HG03045 (cell line): ENCODE measurements around the gene EFNA3.
A peak's percentile ranks its signal among the peaks of the same experiment; 100 is the strongest.

Source experiments
- ATAC-seq: cut with Tn5 transposase; IDR thresholded peaks from one replicate; pipeline ENCODE4 v1.9.1; 2021; ENCODE audit warnings: mild to moderate bottlenecking, moderate library complexity; ENCODE audit not compliant: unreplicated experiment

The EFNA3 gene

DNA sequence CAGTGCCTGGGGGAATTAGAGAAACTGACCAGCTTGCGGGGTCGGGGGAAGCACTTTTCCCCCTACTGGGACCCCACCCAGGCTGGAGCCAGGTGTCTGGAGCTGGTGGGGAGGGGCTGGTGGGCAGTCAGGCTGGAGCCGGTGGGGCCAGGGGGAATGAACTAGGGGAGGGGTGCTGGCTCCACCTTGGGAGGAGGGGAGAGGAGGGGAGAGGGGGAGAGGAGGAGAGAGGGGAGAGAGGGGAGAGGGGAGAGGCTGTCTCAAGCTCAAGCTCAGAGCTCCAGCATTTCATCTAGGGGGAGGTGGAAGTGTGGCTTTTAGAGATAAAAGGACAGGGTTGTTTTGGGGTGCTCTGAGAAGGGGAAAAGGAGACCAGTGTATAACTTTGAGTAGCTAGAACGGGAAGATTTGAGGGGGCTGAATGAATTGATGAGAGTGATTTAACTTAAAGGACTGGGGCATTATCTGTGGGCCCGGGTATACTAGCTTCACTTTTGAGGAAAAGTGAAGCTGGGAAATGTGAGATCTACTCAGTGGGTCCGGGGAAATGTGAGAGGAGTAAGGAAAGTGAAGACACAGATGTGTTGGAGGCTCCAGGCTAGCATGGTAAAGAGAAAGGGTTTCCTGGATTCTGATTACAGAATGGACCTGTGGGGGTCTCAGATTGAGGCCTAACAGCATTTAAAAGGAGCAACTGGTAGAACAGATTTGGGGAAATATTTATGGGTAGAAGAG lies 51.8 kb downstream of the EFNA3 start:
- ATAC-seq, result no peak

DNA sequence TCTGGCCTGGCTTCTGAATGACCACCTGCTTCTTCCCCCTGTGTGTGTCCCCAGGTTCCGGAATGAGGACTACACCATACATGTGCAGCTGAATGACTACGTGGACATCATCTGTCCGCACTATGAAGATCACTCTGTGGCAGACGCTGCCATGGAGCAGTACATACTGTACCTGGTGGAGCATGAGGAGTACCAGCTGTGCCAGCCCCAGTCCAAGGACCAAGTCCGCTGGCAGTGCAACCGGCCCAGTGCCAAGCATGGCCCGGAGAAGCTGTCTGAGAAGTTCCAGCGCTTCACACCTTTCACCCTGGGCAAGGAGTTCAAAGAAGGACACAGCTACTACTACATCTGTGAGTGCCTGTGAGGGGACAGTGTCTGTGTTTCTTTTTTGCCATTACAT lies 52.6 kb downstream of the EFNA3 start:
- ATAC-seq, result no peak

DNA sequence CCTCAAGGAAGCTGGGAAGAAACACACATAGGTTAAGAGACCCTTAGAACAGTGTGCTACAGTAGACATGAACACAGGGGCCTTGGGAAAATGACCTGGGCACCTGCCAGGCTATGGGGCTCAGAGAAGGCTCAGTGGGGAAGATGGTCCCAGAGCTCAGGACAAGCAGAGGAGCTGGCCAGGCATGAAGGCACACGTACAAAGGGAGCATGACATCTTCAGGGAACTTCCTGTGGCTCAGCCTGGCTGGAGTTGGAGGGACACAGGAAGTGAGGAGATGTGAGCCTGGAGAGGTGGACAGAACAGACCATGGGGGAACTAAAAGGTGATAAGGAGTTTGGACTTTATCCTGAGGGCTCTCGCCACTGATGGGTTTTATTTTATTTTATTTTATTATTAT lies 53.2 kb downstream of the EFNA3 start:
- ATAC-seq, result no peak

DNA sequence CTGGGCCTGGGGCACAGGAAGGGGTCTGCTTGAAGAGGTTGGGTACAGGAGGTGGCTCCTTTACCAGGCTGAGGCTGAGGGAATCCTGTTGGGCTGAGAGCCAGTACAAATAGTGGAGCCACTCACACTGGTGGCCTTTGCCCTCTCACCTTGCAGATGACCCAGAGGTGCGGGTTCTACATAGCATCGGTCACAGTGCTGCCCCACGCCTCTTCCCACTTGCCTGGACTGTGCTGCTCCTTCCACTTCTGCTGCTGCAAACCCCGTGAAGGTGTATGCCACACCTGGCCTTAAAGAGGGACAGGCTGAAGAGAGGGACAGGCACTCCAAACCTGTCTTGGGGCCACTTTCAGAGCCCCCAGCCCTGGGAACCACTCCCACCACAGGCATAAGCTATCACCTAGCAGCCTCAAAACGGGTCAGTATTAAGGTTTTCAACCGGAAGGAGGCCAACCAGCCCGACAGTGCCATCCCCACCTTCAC lies 55.2 kb downstream of the EFNA3 start:
- no peak for ATAC-seq

DNA sequence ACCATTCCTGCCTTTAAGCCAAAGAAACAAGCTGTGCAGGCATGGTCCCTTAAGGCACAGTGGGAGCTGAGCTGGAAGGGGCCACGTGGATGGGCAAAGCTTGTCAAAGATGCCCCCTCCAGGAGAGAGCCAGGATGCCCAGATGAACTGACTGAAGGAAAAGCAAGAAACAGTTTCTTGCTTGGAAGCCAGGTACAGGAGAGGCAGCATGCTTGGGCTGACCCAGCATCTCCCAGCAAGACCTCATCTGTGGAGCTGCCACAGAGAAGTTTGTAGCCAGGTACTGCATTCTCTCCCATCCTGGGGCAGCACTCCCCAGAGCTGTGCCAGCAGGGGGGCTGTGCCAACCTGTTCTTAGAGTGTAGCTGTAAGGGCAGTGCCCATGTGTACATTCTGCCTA lies 55.7 kb downstream of the EFNA3 start:
- ATAC-seq, result no peak

DNA sequence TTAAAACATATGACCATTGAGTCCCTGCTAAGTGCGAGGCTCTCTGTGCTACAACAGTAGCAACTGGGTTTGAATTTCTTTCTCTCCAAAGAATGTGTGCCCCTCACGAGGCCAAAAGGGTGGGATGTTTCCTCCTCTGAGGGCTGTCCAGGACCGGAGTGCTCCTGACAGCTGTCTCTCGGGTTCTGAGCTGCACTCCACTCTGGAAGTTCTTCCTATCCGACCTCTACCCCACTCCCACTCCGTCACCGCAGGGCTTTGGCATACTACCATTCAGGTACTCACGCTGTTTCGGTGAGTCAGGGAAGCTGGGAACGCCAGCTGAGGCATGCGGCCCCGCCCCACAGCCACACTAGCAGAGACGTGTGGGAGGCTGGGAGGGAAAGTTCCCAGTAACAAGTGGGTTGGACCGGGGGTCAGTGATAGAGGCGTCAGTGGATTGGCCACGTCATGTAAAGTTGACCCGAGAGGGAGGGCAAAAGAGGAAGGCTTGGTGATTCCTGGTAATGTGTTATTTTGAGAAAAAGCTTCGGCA lies 56.3 kb downstream of the EFNA3 start:
- peak; percentile 35 for ATAC-seq

DNA sequence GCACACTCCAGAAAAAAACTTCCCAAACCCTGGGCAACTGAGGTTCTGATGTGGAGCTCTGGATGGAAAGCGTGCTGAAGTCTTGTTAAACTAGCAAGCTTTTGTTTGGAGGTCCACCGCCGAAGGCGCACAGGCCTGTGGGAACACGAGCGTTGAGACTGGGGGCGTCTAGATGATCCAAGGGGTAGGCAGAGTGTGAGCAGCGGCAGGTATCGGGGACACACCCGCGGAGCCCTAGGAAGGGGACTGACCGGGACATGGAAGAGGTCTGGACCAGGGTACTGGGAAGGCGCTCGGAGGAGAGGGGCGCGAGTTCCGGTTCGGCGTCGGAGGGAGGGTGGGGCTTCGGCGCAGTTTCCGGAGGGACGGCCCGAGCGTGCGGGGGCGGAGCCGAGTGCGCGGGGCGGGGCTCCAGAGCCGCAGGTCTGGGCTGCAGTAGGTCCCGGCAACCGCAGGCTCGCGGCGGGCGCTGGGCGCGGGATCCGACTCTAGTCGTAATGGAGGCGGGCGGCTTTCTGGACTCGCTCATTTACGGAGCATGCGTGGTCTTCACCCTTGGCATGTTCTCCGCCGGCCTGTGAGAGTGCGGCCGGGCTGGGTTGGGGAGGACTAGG lies 56.9 kb downstream of the EFNA3 start, which contains the start of gene SLC50A1:
SLC50A1 (plus strand) TSS at position 438 of the 614 bp plus-strand sequence; CDS start at position 498, 60 bp downstream.
- ATAC-seq, result peak; percentile 70

DNA sequence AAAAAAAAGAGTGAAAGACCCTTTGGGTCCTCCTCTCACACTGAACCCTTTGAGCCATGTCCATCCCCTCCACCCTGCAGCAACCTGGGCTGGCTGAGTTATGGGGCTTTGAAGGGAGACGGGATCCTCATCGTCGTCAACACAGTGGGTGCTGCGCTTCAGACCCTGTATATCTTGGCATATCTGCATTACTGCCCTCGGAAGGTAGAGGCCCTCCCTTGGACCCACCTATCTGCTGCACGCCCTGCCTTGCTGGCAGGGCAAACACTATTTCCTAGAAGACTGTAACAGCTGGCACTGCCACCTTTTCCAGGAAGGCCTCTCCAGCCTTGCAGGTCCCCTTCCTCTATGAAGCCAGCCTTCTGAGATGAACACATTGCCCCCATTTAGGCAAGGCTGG lies 58.1 kb downstream of the EFNA3 start:
- ATAC-seq, result no peak
